GM12878 (cell line): ENCODE data around the gene INPP4B. TPM values are rescaled to one million over a fixed set of nuclear protein-coding genes. Genes with fewer than 3 reads are reported as not detected.

Experiments used
- ATAC-seq: fragments of 200-7000 bp; cut with Tn5 transposase; 3 replicates; pipeline ENCODE4 v1.9.1; 2020; ENCODE audit warnings: mild to moderate bottlenecking, moderate library complexity
- BruUV-seq: library from RNA; stranded (reverse); fragments of 400-500 nt; replicated peaks from 2 replicates; lab custom pipeline; 2021; lab: Mats Ljungman, UMichigan
- CTCF ChIA-PET: fragments of 300-600 bp; sonication (Branson Sonifier 250); formaldehyde crosslinking; extraction: SDS; loops from one replicate; lab custom pipeline; 2021; ENCODE audit warnings: inconsistent platforms; lab: Yijun Ruan, JAX
- POLR2A ChIA-PET: fragments of 350-600 bp; formaldehyde crosslinking; extraction: SDS; loops from one replicate; lab custom pipeline; 2021; ENCODE audit warnings: inconsistent platforms; lab: Charles Lee
- RAD21 ChIA-PET: fragments of 300-600 bp; sonication (Branson Sonifier 250); formaldehyde crosslinking; loops from one replicate; lab custom pipeline; 2023; ENCODE audit warnings: antibody characterized with exemption; ENCODE audit not compliant: unreplicated experiment; lab: Charles Lee
- SMC1A ChIA-PET: fragments of 300-600 bp; sonication (Branson Sonifier 250); formaldehyde crosslinking; loops from one replicate; lab custom pipeline; 2023; ENCODE audit not compliant: unreplicated experiment, uncharacterized antibody; lab: Charles Lee
- DNase-seq: peaks from one replicate; pipeline ENCODE4 v3.0.0-alpha.2; 2011; ENCODE audit warnings: low read depth, low spot score
- FAIRE-seq: peaks from 3 replicates; lab custom pipeline; 2011; peaks lifted over from hg19 to GRCh38; lab: Jason Lieb, UNC
- H2AFZ ChIP-seq: 2 replicates; pipeline ENCODE4 v1.6.0; 2011; ENCODE audit warnings: low read depth, low read length, control low read depth; ENCODE audit not compliant: control insufficient read depth
- H3K27ac ChIP-seq: 2 replicates; pipeline ENCODE4 v1.5.1; 2011; ENCODE audit warnings: control low read depth; ENCODE audit not compliant: control insufficient read depth, insufficient read depth
- H3K27me3 ChIP-seq, 2 experiments: replicated peaks in 1 of 2; 2 replicates each; pipeline versions ENCODE4 v1.6.0 to v1.6.1; 2011; ENCODE audit warnings: low read length in 1 of 2; ENCODE audit not compliant: control insufficient read depth in 2 of 2, insufficient read depth in 2 of 2
- H3K36me3 ChIP-seq, 2 experiments: 2 replicates each; pipeline ENCODE4 v1.5.1; 2011; ENCODE audit warnings: low read length in 1 of 2; ENCODE audit not compliant: control insufficient read depth in 2 of 2, insufficient read depth in 2 of 2
- H3K4me1 ChIP-seq: 2 replicates; pipeline ENCODE4 v1.6.1; 2011; ENCODE audit warnings: mild to moderate bottlenecking, low read length, moderate library complexity, mixed read lengths; ENCODE audit not compliant: control insufficient read depth, insufficient read depth
- H3K4me2 ChIP-seq: 2 replicates; pipeline ENCODE4 v1.6.0; 2011; ENCODE audit warnings: control low read depth; ENCODE audit not compliant: control insufficient read depth, insufficient read depth
- H3K4me3 ChIP-seq: fragments of 200-600 bp; sonication (generic); 2 replicates; pipeline ENCODE4 v1.5.1; 2016
- H3K79me2 ChIP-seq: 2 replicates; pipeline ENCODE4 v1.6.0; 2011; ENCODE audit warnings: low read length; ENCODE audit not compliant: control insufficient read depth, insufficient read depth
- H3K9ac ChIP-seq: 2 replicates; pipeline ENCODE4 v1.8.0; 2011; ENCODE audit warnings: low read length, control low read depth, mixed read lengths; ENCODE audit not compliant: control insufficient read depth, insufficient read depth
- H3K9me3 ChIP-seq: replicated peaks from 3 replicates; pipeline ENCODE4 v1.5.1; 2011; ENCODE audit warnings: mild to moderate bottlenecking, low read length; ENCODE audit not compliant: control insufficient read depth, insufficient read depth
- H4K20me1 ChIP-seq: 2 replicates; pipeline ENCODE4 v1.6.0; 2011; ENCODE audit not compliant: control insufficient read depth, insufficient read depth
- FOXM1 ChIP-seq: IDR thresholded peaks from 2 replicates; pipeline ENCODE4 v1.6.1; 2012; ENCODE audit warnings: low read depth, mild to moderate bottlenecking, inconsistent platforms, low read length, moderate library complexity
- GABPA ChIP-seq: IDR thresholded peaks from 2 replicates; pipeline ENCODE4 v1.6.1; 2014; ENCODE audit warnings: antibody characterized with exemption, low read depth, mild to moderate bottlenecking, inconsistent platforms
- HDAC2 ChIP-seq: fragments of 200-600 bp; sonication (generic); IDR thresholded peaks from 2 replicates; pipeline ENCODE4 v1.6.1; 2017
- IKZF2 ChIP-seq, 2 experiments: fragments of 450-650 bp; IDR thresholded peaks; 2 replicates each; pipeline ENCODE4 v1.6.1; 2017; ENCODE audit warnings: mild to moderate bottlenecking in 2 of 2, moderate library complexity in 2 of 2
- JUNB ChIP-seq: IDR thresholded peaks from 2 replicates; pipeline ENCODE4 v1.6.1; 2016; ENCODE audit warnings: antibody characterized with exemption, mild to moderate bottlenecking
- MTA2 ChIP-seq: fragments of 450-650 bp; IDR thresholded peaks from 2 replicates; pipeline ENCODE4 v1.6.1; 2016; ENCODE audit warnings: low read depth, mild to moderate bottlenecking, moderate library complexity
- PAX8 ChIP-seq: fragments of 450-650 bp; IDR thresholded peaks from 2 replicates; pipeline ENCODE4 v1.6.1; 2017; ENCODE audit warnings: mild to moderate bottlenecking, moderate library complexity
- ZNF622 ChIP-seq: fragments of 450-650 bp; IDR thresholded peaks from 2 replicates; pipeline ENCODE4 v1.6.1; 2017; ENCODE audit warnings: mild to moderate bottlenecking, inconsistent platforms
- WGBS: methylation state at CpG from one replicate; pipeline ENCODE4 v1.1.6; 2016; ENCODE audit warnings: low lambda C conversion rate; ENCODE audit not compliant: insufficient replicate concordance, insufficient coverage; ENCODE audit errors: missing lambda C conversion rate; 5-methylcytosine and 5-hydroxymethylcytosine counted together
- in situ Hi-C: fragments of 300-500 bp; cut with MboI; formaldehyde crosslinking; loops from 9 replicates; pipeline ENCODE4 v1.14.3; 2018; ENCODE audit warnings: mixed read lengths
- intact Hi-C: fragments of 100-400 bp; cut with micrococcal nuclease; formaldehyde crosslinking; loops from one replicate; pipeline ENCODE4 v1.14.2; 2022; ENCODE audit not compliant: unreplicated experiment
- polyA plus RNA-seq, 11 experiments: library from polyadenylated mRNA; depleted of rRNA in 4 of 11; unstranded in 6 of 11; stranded (reverse) in 5 of 11; fragments of >200 nt; fragmentation: Nextera tagmentation in 4 of 11; fragmentation: Illumina TruSeq in 1 of 11; extraction: Ambion mirVana in 4 of 11; extraction: Trizol in 1 of 11; gene quantifications; 1 replicate in 1 of 11; 2 replicates in 10 of 11; pipeline versions ENCODE4 v1.2.1 to v1.2.3, GENCODE V29; 2011 to 2016; ENCODE audit warnings: inconsistent platforms in 2 of 11, missing spikeins in 2 of 11, low read depth in 1 of 11
- total RNA-seq, 4 experiments: library from RNA; depleted of rRNA in 3 of 4; stranded (reverse); fragments of >200 nt in 3 of 4; fragmentation: Illumina TruSeq in 1 of 4; extraction: Trizol in 1 of 4; gene quantifications; 2 replicates each; pipeline versions ENCODE4 v1.2.1 to v1.2.3, GENCODE V29; 2013 to 2021
- TF ChIP-seq, protein P1 (sequence below): fragments of 450-650 bp; formaldehyde crosslinking; IDR thresholded peaks from 2 replicates; pipeline ENCODE4 v1.4.0; 2022; ENCODE audit warnings: mild to moderate bottlenecking, moderate library complexity
- TF ChIP-seq, protein P2 (sequence below): fragments of 450-650 bp; IDR thresholded peaks from 2 replicates; pipeline ENCODE4 v1.6.1; 2017; ENCODE audit warnings: antibody characterized with exemption, mild to moderate bottlenecking, moderate library complexity
- TF ChIP-seq, protein P3 (sequence below): fragments of 450-650 bp; formaldehyde crosslinking; IDR thresholded peaks from 2 replicates; pipeline ENCODE4 v1.4.0; 2020; ENCODE audit warnings: mild to moderate bottlenecking, moderate library complexity
- TF ChIP-seq, protein P4 (sequence below), 3 experiments: IDR thresholded peaks in 2 of 3; conservative IDR thresholded peaks in 1 of 3; 2 replicates each; pipeline ENCODE4 v1.5.1; 2011; ENCODE audit warnings: low read depth in 3 of 3, low read length in 3 of 3, mild to moderate bottlenecking in 3 of 3, control low read depth in 2 of 3, moderate library complexity in 2 of 3, inconsistent platforms in 1 of 3, mixed read lengths in 1 of 3; ENCODE audit not compliant: control insufficient read depth in 2 of 3, insufficient read depth in 1 of 3; ENCODE audit errors: extremely low read depth in 1 of 3

The INPP4B gene
- total and polyA plus RNA-seq, 10 of the 15 experiments (the other 5 are each of a cell fraction or from before 2014, with no cell fraction given): 0.53 to 11.2 (median 0.95) TPM

DNA sequence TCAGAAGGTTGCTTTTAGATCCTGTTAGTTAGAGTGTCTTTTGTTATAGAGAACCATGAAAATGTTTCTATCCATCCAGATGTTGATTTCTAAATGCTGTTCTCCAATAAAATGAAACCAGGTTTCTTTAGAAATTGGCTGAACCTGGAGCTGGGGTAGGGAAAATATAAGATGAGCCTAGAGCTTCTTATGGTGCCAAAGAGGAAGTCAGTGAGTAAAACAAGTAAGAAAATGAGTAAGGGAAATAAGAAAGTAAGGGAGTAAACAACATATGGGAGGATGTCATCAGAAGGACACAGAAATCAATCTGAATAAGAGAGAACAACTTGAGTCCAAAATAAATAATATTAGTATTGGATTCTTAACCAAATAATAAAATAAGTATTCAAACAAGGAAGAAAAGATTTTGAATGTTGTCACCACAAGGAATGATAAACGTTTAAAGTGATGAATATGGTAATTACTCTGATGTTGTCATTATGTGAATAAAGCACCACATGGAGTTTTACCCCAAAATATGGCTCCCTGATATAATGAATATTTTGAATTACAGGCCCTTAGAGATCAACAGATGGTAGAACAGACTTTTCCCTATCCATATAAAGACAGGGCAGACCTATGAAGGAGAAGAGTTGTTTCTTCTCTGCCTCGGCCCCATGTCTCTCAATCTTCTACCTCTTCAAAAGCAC lies 703.6 kb downstream of the INPP4B start:
- ChIA-PET RAD21 (no interaction called here), CTCF (no interaction called here), SMC1A (interaction anchor here (0.9 kb wide), 1 partner anchor 80 kb away, joined by 3 read pairs; no protein-coding TSS in a partner anchor), POLR2A (no interaction called here)
- Histone ChIP-seq H4K20me1 (no peaks in the 10 kb centered on the region), H3K79me2 (no peaks in the 10 kb centered on the region), H3K4me2 (no peak overlapping the region), H3K4me3 (no peak overlapping the region), H3K36me3 (no peaks in the 10 kb centered on the region), H3K27me3 (no peaks in the 10 kb centered on the region), H3K9ac (no peak overlapping the region), H3K27ac (no peak overlapping the region), H3K9me3 (no peaks in the 10 kb centered on the region), H2AFZ (no peak overlapping the region), H3K4me1 (no peaks in the 10 kb centered on the region)
- no TSS peak for BruUV-seq
- 19% methylated on average over 2 of the region's 2 CpGs for WGBS
- DNase-seq: no peak
- FAIRE-seq: no peak
- intact Hi-C loops: no loop called here
- in situ Hi-C loops: loop anchor here (25.0 kb wide), 1 partner anchor 570 kb away; no protein-coding TSS in a partner anchor
- ATAC-seq: no peak
- TF ChIP-seq ZNF622 (no peak), FOXM1 (no peak), HDAC2 (no peak), JUNB (no peak), PAX8 (no peak), MTA2 (no peak), IKZF2 (IDR thresholded peaks at IDR 0.05) (no peak), GABPA (no peak)
- TF ChIP-seq, protein P1, sequence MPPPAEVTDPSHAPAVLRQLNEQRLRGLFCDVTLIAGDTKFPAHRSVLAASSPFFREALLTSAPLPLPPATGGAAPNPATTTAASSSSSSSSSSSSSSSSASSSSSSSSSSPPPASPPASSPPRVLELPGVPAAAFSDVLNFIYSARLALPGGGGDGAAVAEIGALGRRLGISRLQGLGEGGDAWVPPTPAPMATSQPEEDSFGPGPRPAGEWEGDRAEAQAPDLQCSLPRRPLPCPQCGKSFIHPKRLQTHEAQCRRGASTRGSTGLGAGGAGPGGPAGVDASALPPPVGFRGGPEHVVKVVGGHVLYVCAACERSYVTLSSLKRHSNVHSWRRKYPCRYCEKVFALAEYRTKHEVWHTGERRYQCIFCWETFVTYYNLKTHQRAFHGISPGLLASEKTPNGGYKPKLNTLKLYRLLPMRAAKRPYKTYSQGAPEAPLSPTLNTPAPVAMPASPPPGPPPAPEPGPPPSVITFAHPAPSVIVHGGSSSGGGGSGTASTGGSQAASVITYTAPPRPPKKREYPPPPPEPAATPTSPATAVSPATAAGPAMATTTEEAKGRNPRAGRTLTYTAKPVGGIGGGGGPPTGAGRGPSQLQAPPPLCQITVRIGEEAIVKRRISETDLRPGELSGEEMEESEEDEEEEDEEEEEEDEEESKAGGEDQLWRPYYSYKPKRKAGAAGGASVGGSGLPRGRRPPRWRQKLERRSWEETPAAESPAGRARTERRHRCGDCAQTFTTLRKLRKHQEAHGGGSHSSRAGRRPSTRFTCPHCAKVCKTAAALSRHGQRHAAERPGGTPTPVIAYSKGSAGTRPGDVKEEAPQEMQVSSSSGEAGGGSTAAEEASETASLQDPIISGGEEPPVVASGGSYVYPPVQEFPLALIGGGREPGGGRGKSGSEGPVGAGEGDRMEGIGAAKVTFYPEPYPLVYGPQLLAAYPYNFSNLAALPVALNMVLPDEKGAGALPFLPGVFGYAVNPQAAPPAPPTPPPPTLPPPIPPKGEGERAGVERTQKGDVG (CRISPR knock-in tag): no peak
- TF ChIP-seq, protein P2, sequence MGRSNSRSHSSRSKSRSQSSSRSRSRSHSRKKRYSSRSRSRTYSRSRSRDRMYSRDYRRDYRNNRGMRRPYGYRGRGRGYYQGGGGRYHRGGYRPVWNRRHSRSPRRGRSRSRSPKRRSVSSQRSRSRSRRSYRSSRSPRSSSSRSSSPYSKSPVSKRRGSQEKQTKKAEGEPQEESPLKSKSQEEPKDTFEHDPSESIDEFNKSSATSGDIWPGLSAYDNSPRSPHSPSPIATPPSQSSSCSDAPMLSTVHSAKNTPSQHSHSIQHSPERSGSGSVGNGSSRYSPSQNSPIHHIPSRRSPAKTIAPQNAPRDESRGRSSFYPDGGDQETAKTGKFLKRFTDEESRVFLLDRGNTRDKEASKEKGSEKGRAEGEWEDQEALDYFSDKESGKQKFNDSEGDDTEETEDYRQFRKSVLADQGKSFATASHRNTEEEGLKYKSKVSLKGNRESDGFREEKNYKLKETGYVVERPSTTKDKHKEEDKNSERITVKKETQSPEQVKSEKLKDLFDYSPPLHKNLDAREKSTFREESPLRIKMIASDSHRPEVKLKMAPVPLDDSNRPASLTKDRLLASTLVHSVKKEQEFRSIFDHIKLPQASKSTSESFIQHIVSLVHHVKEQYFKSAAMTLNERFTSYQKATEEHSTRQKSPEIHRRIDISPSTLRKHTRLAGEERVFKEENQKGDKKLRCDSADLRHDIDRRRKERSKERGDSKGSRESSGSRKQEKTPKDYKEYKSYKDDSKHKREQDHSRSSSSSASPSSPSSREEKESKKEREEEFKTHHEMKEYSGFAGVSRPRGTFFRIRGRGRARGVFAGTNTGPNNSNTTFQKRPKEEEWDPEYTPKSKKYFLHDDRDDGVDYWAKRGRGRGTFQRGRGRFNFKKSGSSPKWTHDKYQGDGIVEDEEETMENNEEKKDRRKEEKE: no peak
- TF ChIP-seq, protein P3, sequence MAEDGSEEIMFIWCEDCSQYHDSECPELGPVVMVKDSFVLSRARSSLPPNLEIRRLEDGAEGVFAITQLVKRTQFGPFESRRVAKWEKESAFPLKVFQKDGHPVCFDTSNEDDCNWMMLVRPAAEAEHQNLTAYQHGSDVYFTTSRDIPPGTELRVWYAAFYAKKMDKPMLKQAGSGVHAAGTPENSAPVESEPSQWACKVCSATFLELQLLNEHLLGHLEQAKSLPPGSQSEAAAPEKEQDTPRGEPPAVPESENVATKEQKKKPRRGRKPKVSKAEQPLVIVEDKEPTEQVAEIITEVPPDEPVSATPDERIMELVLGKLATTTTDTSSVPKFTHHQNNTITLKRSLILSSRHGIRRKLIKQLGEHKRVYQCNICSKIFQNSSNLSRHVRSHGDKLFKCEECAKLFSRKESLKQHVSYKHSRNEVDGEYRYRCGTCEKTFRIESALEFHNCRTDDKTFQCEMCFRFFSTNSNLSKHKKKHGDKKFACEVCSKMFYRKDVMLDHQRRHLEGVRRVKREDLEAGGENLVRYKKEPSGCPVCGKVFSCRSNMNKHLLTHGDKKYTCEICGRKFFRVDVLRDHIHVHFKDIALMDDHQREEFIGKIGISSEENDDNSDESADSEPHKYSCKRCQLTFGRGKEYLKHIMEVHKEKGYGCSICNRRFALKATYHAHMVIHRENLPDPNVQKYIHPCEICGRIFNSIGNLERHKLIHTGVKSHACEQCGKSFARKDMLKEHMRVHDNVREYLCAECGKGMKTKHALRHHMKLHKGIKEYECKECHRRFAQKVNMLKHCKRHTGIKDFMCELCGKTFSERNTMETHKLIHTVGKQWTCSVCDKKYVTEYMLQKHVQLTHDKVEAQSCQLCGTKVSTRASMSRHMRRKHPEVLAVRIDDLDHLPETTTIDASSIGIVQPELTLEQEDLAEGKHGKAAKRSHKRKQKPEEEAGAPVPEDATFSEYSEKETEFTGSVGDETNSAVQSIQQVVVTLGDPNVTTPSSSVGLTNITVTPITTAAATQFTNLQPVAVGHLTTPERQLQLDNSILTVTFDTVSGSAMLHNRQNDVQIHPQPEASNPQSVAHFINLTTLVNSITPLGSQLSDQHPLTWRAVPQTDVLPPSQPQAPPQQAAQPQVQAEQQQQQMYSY (CRISPR knock-in tag): no peak
- TF ChIP-seq, protein P4, sequence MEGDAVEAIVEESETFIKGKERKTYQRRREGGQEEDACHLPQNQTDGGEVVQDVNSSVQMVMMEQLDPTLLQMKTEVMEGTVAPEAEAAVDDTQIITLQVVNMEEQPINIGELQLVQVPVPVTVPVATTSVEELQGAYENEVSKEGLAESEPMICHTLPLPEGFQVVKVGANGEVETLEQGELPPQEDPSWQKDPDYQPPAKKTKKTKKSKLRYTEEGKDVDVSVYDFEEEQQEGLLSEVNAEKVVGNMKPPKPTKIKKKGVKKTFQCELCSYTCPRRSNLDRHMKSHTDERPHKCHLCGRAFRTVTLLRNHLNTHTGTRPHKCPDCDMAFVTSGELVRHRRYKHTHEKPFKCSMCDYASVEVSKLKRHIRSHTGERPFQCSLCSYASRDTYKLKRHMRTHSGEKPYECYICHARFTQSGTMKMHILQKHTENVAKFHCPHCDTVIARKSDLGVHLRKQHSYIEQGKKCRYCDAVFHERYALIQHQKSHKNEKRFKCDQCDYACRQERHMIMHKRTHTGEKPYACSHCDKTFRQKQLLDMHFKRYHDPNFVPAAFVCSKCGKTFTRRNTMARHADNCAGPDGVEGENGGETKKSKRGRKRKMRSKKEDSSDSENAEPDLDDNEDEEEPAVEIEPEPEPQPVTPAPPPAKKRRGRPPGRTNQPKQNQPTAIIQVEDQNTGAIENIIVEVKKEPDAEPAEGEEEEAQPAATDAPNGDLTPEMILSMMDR (IDR thresholded peaks at IDR 0.05 in 2 of 3, conservative IDR thresholded peaks at IDR 0.05 in 1 of 3; ENCODE audit: control insufficient read depth in 2 of 3, extremely low read depth in 1 of 3, insufficient read depth in 1 of 3, low read depth in 3 of 3, low read length in 3 of 3): no peak
